GM12891 (cell line): ENCODE data around the gene APAF1.

Experiments used
- POLR2AphosphoS5 ChIP-seq: IDR thresholded peaks from 2 replicates; pipeline ENCODE4 v1.6.1; 2011; ENCODE audit warnings: low read depth, low read length, control low read depth
- SPI1 ChIP-seq: IDR thresholded peaks from 2 replicates; pipeline ENCODE4 v1.6.1; 2011; ENCODE audit warnings: low read depth, low read length, control low read depth
- TAF1 ChIP-seq: IDR thresholded peaks from 2 replicates; pipeline ENCODE4 v1.6.1; 2011; ENCODE audit warnings: low read depth, low read length, control low read depth

DNA sequence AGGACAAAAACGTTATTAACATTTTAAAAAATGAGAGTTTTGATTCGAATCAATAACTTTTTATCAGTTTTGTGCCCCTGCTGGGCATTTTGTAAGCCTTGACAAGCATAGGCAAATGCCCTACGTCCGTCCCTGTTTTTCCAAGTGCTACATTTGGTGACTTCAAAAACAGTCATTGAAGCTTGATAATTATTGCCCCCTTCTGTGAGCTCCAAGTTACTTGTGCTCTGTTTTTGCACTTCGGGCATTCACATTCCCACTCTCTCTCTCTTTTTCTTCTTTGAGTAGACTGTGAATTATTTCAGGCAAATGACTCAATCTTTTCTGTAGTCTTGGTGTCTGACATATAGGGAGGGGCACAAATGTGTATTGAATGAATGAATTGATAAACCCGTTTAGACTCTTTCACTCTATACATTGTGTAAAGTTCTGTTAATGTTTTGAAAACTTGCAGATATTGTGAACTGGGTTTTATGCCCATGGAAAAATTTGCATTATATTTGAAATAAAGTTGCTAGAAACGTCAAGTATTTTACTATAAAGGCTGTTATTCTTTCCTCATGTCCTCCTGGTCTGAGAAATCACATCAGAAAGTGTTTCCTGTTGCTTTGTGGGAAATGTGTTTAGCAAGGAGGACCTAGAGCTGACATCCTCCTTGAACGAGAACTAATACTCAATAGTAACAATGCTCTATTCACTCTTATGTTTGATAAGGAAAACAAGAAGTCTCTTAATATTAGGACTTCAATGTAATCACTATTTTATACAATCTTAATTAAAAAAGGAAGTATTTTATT, 1.4 kb downstream of the APAF1 start:
- TF ChIP-seq TAF1 (no peak), SPI1 (no peak), POLR2AphosphoS5 (no peak)
